Right lobe of liver (tissue), 4 donors: Measurements from ENCODE around the gene PAM16.

Experiments used
- CTCF ChIP-seq, 4 donors: fragments of 200-600 bp in 3 of 4; fragments of 450-650 bp in 1 of 4; IDR thresholded peaks; one replicate each; pipeline versions ENCODE4 v1.5.1 to v1.8.0; 2016 to 2022; ENCODE audit warnings: antibody characterized with exemption in 4 of 4, mild to moderate bottlenecking in 2 of 4
- POLR2A ChIP-seq: fragments of 450-650 bp; IDR thresholded peaks from one replicate; pipeline ENCODE4 v1.6.1; 2017; ENCODE audit warnings: antibody characterized with exemption, mild to moderate bottlenecking
- donor health status: DM: no; HTN: no; CAD: no.
- donor health status: DM: no; HTN: no; CAD: no.
- donor health status: DM: no; HTN: yes; CAD: no.

DNA sequence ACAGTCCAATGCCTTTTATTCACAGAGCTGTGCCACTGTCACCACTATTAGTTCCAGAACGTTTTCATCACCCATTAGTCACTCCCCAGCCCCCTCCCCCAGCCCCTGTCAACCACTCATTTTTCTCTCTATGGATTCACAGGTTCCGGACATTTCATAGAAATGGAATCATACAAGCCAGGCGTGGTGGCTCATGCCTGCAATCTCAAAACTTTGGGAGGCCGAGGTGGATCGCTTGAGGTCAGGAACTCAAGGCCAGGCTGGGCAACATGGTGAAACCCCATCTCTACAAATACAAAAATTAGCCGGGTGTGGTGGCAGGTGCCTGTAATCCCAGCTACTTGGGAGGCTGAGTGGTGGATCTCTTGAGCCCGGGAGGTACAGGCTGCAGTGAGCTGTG, 759 bp upstream of the PAM16 start:
- no peak for TF ChIP-seq CTCF (IDR thresholded peaks at IDR 0.05)
- no peak for TF ChIP-seq POLR2A
